Kidney epithelial cell (primary cell): ENCODE results near the gene PTPRD. TPM values are rescaled to one million over a fixed set of nuclear protein-coding genes. Genes with fewer than 3 reads are reported as not detected.

Source experiments
- DNase-seq: peaks from one replicate; pipeline ENCODE4 v3.0.0-alpha.2; 2010; ENCODE audit warnings: low read depth
- H3K27me3 ChIP-seq: 2 replicates; pipeline ENCODE4 v1.6.0; 2011; ENCODE audit warnings: low read length; ENCODE audit not compliant: control insufficient read depth, insufficient read depth
- H3K36me3 ChIP-seq: 2 replicates; pipeline ENCODE4 v1.5.1; 2011; ENCODE audit warnings: low read length; ENCODE audit not compliant: control insufficient read depth, insufficient read depth
- H3K4me3 ChIP-seq: 2 replicates; pipeline ENCODE4 v1.5.1; 2011; ENCODE audit warnings: low read depth, mild to moderate bottlenecking, control low read depth, low read length
- total RNA-seq: library from RNA; depleted of rRNA; stranded (reverse); fragments of >200 nt; gene quantifications from 2 replicates; pipeline ENCODE4 v1.2.3, GENCODE V29; 2015
- TF ChIP-seq, protein P1 (sequence below): IDR thresholded peaks from 2 replicates; pipeline ENCODE4 v1.5.1; 2011; ENCODE audit warnings: mild to moderate bottlenecking, moderate library complexity, low read length, control low read depth, inconsistent platforms; ENCODE audit not compliant: insufficient read depth, poor library complexity, severe bottlenecking

The PTPRD gene
- total RNA-seq, 1 donor from 2014 or later, result 18.8 TPM

DNA sequence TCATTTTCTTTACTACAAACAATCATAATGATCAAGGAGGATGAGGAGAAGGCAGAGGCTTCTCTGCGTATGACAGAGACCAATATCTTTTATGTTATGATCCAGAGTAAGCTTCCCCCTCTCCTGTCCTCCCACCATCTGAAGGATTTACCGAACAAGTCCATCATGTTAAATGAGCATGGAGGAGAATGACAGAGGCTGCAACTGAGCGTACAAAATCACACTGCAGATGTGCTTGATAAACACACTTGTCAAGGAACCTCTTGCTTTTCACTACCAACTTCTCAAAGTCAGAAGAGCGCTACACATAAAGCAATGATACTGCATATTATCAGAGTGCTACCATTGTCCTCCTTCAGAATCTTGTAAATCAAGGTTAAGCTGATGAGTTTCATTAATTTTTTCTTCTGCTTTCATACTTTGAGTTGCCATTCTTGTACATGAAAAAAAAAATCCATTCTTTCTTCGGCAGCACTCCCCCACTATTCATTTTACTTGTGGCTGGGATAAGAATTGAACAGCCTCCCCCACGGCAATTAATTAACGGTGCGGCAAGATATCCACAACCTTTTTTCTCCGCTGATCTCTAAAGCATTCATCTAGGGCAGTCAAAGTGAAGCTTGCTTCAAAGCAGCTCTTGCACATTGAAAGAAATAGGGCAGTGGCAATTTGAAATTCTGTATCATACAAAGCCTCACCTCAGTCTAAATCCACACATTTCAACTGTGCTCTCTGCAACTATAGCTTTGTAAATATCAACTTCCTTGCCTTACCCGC is 2139.4 kb downstream of the PTPRD start:
- DNase-seq, result no peak
- no peaks in the 10 kb centered on the region for H3K36me3 ChIP-seq
- no peaks in the 10 kb centered on the region for H3K27me3 ChIP-seq
- H3K4me3 ChIP-seq, result no peak overlapping the region
- TF ChIP-seq, protein P1, sequence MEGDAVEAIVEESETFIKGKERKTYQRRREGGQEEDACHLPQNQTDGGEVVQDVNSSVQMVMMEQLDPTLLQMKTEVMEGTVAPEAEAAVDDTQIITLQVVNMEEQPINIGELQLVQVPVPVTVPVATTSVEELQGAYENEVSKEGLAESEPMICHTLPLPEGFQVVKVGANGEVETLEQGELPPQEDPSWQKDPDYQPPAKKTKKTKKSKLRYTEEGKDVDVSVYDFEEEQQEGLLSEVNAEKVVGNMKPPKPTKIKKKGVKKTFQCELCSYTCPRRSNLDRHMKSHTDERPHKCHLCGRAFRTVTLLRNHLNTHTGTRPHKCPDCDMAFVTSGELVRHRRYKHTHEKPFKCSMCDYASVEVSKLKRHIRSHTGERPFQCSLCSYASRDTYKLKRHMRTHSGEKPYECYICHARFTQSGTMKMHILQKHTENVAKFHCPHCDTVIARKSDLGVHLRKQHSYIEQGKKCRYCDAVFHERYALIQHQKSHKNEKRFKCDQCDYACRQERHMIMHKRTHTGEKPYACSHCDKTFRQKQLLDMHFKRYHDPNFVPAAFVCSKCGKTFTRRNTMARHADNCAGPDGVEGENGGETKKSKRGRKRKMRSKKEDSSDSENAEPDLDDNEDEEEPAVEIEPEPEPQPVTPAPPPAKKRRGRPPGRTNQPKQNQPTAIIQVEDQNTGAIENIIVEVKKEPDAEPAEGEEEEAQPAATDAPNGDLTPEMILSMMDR, result no peak

DNA sequence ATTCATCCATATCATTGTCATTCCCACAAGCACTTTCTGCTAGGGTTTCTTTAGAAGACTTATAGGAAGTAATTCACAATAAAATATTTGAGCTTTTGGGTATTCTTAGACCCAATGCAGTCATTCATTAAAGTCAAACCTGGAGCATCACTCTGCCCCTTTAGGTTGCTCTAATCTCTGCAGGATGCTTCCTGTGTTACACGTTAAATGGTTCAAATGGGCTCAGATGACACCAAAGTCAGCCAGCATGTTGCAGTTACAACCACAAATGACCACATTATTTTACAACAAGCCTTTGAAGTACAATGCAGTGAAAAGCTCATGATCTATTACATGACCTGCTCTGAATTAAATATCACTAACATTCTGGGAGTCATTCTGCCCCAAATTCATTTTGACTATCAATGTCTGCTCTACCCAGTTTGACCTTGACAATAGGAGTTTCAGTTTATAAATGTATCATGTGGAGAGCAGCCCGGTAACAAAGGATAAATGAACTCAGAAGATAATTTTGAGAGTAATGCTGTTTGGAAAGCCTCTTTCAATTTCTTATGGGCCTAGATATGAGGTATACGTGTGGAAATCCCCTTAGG is 2144.7 kb downstream of the PTPRD start:
- no peaks in the 10 kb centered on the region for H3K36me3 ChIP-seq
- no peak overlapping the region for H3K4me3 ChIP-seq
- H3K27me3 ChIP-seq, result no peaks in the 10 kb centered on the region
- TF ChIP-seq, protein P1, result no peak
- DNase-seq, result no peak

DNA sequence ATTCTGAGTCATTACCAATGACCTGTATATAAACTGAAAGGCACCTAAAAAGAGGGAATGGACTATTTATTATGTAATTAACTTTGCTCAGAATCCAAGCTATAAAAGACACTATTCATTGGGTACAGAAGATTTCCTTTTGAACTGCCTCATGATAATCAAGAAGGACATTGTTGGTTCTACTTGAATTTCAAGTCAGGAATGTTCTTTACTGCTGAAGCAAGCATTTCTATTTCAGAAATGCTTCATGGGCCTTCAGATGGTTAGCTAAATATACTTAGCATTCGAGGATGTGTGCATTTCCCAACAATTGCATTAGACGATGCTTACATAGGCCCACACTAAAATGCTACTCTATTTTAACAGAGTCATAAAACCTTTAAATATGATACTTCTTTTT is 2155.0 kb downstream of the PTPRD start:
- TF ChIP-seq, protein P1, result no peak
- Histone ChIP-seq H3K4me3 (no peak overlapping the region), H3K27me3 (no peaks in the 10 kb centered on the region), H3K36me3 (no peaks in the 10 kb centered on the region)
- DNase-seq, result no peak

DNA sequence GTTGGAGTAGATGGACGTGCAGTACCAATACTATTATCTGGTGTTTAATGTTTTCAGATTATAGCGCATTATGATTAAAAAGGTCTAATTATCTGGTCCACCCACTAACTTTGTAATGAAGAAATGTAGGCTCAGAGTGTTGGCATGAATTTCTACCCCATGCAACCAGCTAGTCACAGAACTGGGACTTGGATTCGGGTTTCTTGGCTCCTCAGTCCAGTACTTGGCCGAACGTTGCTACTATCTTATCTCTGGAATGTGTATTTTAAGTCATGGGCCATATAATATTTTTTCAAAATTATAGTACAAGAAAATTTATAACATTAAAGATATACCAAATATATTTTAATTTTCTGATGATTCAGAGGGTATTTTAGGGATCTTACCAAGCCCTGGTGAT is 2155.7 kb downstream of the PTPRD start:
- H3K4me3 ChIP-seq, result no peak overlapping the region
- H3K27me3 ChIP-seq, result no peaks in the 10 kb centered on the region
- TF ChIP-seq, protein P1, result no peak
- H3K36me3 ChIP-seq, result no peaks in the 10 kb centered on the region
- DNase-seq, result no peak

DNA sequence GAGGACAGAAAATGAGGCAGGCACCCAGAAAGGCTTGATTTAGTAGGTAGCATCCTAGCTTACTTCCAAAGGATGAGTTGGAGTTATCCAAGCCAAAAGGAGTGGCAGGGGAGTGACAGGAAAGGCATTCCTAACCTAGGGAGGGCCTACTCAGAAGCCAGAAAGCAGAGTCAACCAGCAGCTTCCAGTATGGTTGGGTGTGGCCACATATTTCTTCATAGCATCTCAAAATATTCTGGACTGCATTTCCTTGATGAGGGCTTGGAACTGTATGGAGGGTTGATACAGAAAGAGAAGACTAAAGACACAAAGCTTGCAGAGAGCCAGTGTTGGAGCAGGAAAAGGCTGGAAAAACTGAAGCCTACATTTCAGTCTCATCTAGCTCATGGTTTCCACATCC is 2156.5 kb downstream of the PTPRD start:
- Histone ChIP-seq H3K27me3 (no peaks in the 10 kb centered on the region), H3K4me3 (no peak overlapping the region), H3K36me3 (no peaks in the 10 kb centered on the region)
- TF ChIP-seq, protein P1, result no peak
- DNase-seq, result no peak
